Measurements from ENCODE around the gene PCK1. TPM values are rescaled to one million over a fixed set of nuclear protein-coding genes. Genes with fewer than 3 reads are reported as not detected.

The PCK1 gene
- total RNA-seq, 1 donor from 2014 or later: not detected

DNA sequence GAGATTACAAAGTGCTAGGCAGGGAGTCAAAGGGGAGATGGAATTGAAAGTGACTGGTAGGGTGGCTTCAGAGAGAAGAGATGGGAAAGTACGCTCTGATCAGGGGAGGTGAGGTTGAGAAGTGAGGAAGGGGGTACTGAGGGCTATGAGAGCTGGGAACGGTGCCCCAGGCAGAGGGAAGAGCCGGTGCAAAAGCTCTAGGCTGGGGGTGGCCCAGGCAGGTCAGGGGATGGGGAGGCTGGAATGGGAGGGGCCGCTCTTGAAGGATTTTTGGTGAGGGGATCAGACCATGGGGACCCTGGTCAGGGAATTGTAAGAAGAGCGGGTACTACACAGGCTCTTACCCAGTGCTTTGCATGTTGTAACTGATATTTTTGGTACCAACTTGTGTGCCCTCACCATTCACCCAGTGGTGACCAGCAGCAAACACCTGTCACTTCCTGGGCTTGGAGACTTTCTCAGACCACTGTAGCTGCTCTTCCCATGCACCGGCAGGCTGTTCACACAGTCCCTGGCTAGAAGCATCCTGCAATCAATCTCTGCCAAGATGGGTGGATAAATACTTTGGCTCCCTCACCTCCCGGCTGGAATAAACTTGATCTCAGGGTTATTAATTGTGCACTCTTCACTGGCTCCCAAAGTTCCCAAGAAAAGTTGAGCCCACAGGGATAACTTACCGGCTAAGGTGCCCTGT lies 24.0 kb downstream of the PCK1 start:
- Mint-ChIP-seq H3K4me1 (peaks cover 19% of the 10 kb centered on the region), H3K27me3 (ENCODE audit: low read depth) (peaks cover 37% of the 10 kb centered on the region), H3K9me3 (no peaks in the 10 kb centered on the region), H3K36me3 (ENCODE audit: low read depth) (no peaks in the 10 kb centered on the region), H3K4me3 (no peak overlapping the region), H3K27ac (ENCODE audit: unreplicated experiment) (no peak overlapping the region)
- TF ChIP-seq, protein P1, sequence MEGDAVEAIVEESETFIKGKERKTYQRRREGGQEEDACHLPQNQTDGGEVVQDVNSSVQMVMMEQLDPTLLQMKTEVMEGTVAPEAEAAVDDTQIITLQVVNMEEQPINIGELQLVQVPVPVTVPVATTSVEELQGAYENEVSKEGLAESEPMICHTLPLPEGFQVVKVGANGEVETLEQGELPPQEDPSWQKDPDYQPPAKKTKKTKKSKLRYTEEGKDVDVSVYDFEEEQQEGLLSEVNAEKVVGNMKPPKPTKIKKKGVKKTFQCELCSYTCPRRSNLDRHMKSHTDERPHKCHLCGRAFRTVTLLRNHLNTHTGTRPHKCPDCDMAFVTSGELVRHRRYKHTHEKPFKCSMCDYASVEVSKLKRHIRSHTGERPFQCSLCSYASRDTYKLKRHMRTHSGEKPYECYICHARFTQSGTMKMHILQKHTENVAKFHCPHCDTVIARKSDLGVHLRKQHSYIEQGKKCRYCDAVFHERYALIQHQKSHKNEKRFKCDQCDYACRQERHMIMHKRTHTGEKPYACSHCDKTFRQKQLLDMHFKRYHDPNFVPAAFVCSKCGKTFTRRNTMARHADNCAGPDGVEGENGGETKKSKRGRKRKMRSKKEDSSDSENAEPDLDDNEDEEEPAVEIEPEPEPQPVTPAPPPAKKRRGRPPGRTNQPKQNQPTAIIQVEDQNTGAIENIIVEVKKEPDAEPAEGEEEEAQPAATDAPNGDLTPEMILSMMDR (conservative IDR thresholded peaks at IDR 0.05): no peak
- DNase-seq (ENCODE audit: low read depth, low spot score): no peak

GRCh38 chr20:57585466-57586213 lies 24.7 kb downstream of the PCK1 start:
- Mint-ChIP-seq H3K4me3 (no peak overlapping the region), H3K4me1 (peaks cover 11% of the 10 kb centered on the region), H3K36me3 (ENCODE audit: low read depth) (no peaks in the 10 kb centered on the region), H3K27ac (ENCODE audit: unreplicated experiment) (no peak overlapping the region), H3K9me3 (no peaks in the 10 kb centered on the region), H3K27me3 (ENCODE audit: low read depth) (peaks cover 30% of the 10 kb centered on the region)
- TF ChIP-seq, protein P1 (conservative IDR thresholded peaks at IDR 0.05): no peak
- no peak for DNase-seq (ENCODE audit: low read depth, low spot score)

DNA sequence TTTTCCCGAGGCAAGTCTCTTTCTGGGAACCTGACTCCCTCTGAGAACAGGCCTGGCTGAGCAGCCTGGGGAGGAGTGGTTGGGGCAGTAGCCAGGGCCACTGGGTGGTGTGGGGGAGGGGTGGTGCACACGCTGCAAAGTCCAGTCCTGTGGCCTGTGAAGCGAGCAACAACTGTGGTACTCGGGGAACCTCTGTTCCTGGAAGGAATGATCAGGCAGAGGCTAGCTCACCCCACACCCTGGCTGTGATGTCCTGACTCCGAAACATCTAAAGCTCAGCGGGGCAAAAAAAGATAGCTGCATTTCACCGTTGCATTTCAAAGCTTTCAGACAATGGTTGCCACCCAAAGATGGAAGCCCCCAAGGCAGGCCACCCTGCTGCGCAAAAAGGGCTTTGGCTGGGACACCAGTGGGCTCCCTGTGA lies 25.5 kb downstream of the PCK1 start:
- peaks cover 22% of the 10 kb centered on the region for H3K27me3 Mint-ChIP-seq (ENCODE audit: low read depth)
- no peaks in the 10 kb centered on the region for H3K9me3 Mint-ChIP-seq
- TF ChIP-seq, protein P1 (conservative IDR thresholded peaks at IDR 0.05): no peak
- no peak overlapping the region for H3K4me3 Mint-ChIP-seq
- no peaks in the 10 kb centered on the region for H3K36me3 Mint-ChIP-seq (ENCODE audit: low read depth)
- no peak for DNase-seq (ENCODE audit: low read depth, low spot score)
- peaks cover 11% of the 10 kb centered on the region for H3K4me1 Mint-ChIP-seq
- no peak overlapping the region for H3K27ac Mint-ChIP-seq (ENCODE audit: unreplicated experiment)

GRCh38 chr20:57586943-57587277 lies 26.0 kb downstream of the PCK1 start:
- Mint-ChIP-seq H3K36me3 (ENCODE audit: low read depth) (no peaks in the 10 kb centered on the region), H3K4me1 (peaks cover 11% of the 10 kb centered on the region), H3K27me3 (ENCODE audit: low read depth) (peaks cover 18% of the 10 kb centered on the region), H3K4me3 (no peak overlapping the region), H3K27ac (ENCODE audit: unreplicated experiment) (no peak overlapping the region), H3K9me3 (no peaks in the 10 kb centered on the region)
- TF ChIP-seq, protein P1 (conservative IDR thresholded peaks at IDR 0.05): no peak
- no peak for DNase-seq (ENCODE audit: low read depth, low spot score)

DNA sequence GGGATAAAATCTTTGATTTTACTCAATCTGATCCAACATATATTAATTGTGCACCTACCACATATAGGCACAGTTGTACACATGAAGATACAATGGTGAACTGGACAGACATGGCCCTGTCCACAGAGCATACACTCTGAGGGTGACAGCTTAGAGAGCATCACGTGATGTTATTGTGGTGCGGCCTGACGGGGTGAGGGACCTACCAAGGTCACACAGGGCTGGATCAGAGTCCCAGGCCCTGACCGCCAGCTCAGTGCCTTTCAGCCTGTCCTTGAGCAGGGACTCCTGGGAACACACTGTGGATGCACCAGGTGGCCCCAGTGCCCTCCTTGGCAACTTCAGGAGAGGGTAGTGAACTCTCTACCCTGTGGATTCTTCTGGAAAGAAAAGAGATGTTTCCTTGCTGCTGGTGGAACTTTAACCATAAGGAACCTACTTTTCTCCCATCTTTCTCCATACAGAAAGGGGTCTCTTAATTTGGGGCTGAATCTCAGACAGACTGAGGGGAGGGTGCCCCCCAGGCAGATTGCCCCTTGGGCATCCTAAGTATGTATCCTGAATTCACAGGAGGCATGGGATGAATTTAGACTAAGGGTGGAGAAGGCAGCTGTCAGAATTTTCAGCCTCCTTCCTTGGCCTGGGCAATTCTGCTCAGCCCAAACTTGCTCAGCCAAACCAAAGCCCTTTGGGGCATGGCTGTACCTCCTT lies 26.5 kb downstream of the PCK1 start:
- no peak overlapping the region for H3K4me3 Mint-ChIP-seq
- no peak overlapping the region for H3K27ac Mint-ChIP-seq (ENCODE audit: unreplicated experiment)
- no peaks in the 10 kb centered on the region for H3K9me3 Mint-ChIP-seq
- TF ChIP-seq, protein P1 (conservative IDR thresholded peaks at IDR 0.05): no peak
- H3K36me3 Mint-ChIP-seq (ENCODE audit: low read depth): no peaks in the 10 kb centered on the region
- H3K4me1 Mint-ChIP-seq: peaks cover 8% of the 10 kb centered on the region
- H3K27me3 Mint-ChIP-seq (ENCODE audit: low read depth): peaks cover 14% of the 10 kb centered on the region
- DNase-seq (ENCODE audit: low read depth, low spot score): no peak

All from neural crest cell (in vitro differentiated cells).